Measurements from ENCODE around the gene BCDIN3D.

DNA sequence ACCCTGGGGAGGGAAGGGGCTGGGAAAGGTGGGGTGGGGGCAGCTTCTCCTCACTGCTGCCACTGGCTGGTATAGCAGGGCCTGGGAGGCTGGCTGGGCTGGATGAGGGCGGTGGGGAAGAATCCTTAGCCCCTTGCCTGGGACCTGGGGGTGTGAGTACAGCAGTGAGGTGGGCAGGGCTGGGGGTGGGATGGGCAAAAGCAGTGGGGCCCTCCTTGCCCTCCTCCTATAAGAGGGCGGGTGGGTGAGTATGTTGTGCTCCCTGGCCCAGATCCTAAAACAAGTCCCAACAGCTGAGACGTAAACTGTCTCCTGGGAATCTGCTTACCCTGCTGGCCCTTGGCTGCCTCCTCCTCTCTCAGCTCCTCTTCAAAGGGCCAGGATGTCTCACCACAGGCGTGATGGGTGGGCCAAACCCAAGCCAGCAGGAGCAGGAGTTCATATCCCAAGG lies 16.9 kb downstream of the BCDIN3D start:
- no peak for TF ChIP-seq POLR2A (IDR thresholded peaks at IDR 0.05)
- TF ChIP-seq, protein P1, sequence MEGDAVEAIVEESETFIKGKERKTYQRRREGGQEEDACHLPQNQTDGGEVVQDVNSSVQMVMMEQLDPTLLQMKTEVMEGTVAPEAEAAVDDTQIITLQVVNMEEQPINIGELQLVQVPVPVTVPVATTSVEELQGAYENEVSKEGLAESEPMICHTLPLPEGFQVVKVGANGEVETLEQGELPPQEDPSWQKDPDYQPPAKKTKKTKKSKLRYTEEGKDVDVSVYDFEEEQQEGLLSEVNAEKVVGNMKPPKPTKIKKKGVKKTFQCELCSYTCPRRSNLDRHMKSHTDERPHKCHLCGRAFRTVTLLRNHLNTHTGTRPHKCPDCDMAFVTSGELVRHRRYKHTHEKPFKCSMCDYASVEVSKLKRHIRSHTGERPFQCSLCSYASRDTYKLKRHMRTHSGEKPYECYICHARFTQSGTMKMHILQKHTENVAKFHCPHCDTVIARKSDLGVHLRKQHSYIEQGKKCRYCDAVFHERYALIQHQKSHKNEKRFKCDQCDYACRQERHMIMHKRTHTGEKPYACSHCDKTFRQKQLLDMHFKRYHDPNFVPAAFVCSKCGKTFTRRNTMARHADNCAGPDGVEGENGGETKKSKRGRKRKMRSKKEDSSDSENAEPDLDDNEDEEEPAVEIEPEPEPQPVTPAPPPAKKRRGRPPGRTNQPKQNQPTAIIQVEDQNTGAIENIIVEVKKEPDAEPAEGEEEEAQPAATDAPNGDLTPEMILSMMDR (IDR thresholded peaks at IDR 0.05) = no peak
